Thyroid gland (tissue), 4 donors: ENCODE data around the gene CNTNAP3B.
"Not testable (repeated sequence)": the region's sequence is repeated elsewhere in the genome, so short reads cannot be mapped to it uniquely, and the experiment has no call there.

ENCODE experiments used
- CTCF ChIP-seq, 6 experiments: fragments of 200-600 bp in 3 of 6; fragments of 450-650 bp in 3 of 6; sonication (generic) in 3 of 6; IDR thresholded peaks; one replicate each; pipeline ENCODE4 v1.5.1; 2016 to 2019; ENCODE audit warnings: antibody characterized with exemption in 6 of 6, mild to moderate bottlenecking in 2 of 6, inconsistent platforms in 1 of 6, moderate library complexity in 1 of 6
- POLR2A ChIP-seq, 2 donors: fragments of 450-650 bp; IDR thresholded peaks; one replicate each; pipeline ENCODE4 v1.6.1; 2017; ENCODE audit warnings: antibody characterized with exemption in 2 of 2, mild to moderate bottlenecking in 2 of 2, moderate library complexity in 1 of 2

DNA sequence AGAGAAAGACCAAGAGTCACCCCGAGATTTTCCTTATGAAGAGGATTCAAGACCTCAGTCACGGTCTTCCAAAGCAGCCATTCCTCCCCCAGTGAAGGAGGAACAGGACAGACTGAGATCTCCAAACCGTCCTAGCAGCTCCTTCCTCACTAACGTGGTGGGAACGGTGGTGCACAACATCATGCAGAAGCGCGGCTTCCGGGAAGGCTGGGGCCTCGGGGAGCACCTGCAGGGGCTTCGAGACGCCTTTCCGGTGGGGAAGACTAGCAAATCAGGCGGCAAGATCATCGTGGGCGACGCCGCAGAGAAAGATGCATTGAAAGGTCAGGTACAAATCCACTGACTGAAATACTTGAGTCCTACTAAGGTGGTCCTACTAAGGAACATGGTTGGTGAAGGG lies 154.3 kb downstream of the CNTNAP3B start:
- TF ChIP-seq CTCF, POLR2A (IDR thresholded peaks at IDR 0.05): not testable (repeated sequence)
